ENCODE data around the gene TMPRSS11D. TPM values are rescaled to one million over a fixed set of nuclear protein-coding genes. Genes with fewer than 3 reads are reported as not detected.

Gene TMPRSS11D
- not detected for total RNA-seq
- long read RNA-seq = 0 reads

- DNase-seq (ENCODE audit: low spot score) = no peak
Observed at GRCh38 chr4:67883902-67884301, at the start of gene TMPRSS11D. TMPRSS11D (minus strand) TSS chr4:67884002; CDS start chr4:67883933, 69 bp downstream.

- no peak for DNase-seq (ENCODE audit: low spot score)
Observed at GRCh38 chr4:67933038-67933437, 49.2 kb upstream of the TMPRSS11D start.

GRCh38 chr4:67931256-67931655, 47.5 kb upstream of the TMPRSS11D start:
- DNase-seq (ENCODE audit: low spot score) = no peak

- DNase-seq (ENCODE audit: low spot score) = no peak
Observed at GRCh38 chr4:67929426-67929825, 45.6 kb upstream of the TMPRSS11D start.

- DNase-seq (ENCODE audit: low spot score) = no peak
Observed at GRCh38 chr4:67928546-67928945, 44.7 kb upstream of the TMPRSS11D start.

GRCh38 chr4:67927251-67927650, 43.4 kb upstream of the TMPRSS11D start:
- DNase-seq (ENCODE audit: low spot score) = no peak

GRCh38 chr4:67926485-67926884, 42.7 kb upstream of the TMPRSS11D start:
- DNase-seq (ENCODE audit: low spot score) = no peak

- no peak for DNase-seq (ENCODE audit: low spot score)
Observed at GRCh38 chr4:67922697-67923096, 38.9 kb upstream of the TMPRSS11D start.

- no peak for DNase-seq (ENCODE audit: low spot score)
Observed at GRCh38 chr4:67918428-67918827, 34.6 kb upstream of the TMPRSS11D start.

GRCh38 chr4:67915400-67915966, 31.7 kb upstream of the TMPRSS11D start:
- no peak for DNase-seq (ENCODE audit: low spot score)

- DNase-seq (ENCODE audit: low spot score) = no peak
Observed at GRCh38 chr4:67912080-67912479, 28.3 kb upstream of the TMPRSS11D start.

GRCh38 chr4:67911638-67912037, 27.8 kb upstream of the TMPRSS11D start:
- no peak for DNase-seq (ENCODE audit: low spot score)

GRCh38 chr4:67911141-67911540, 27.3 kb upstream of the TMPRSS11D start:
- DNase-seq (ENCODE audit: low spot score) = no peak

- no peak for DNase-seq (ENCODE audit: low spot score)
Observed at GRCh38 chr4:67910585-67910905, 26.7 kb upstream of the TMPRSS11D start.

- DNase-seq (ENCODE audit: low spot score) = no peak
Observed at GRCh38 chr4:67909905-67910584, 26.2 kb upstream of the TMPRSS11D start.

GRCh38 chr4:67907650-67908049, 23.8 kb upstream of the TMPRSS11D start:
- DNase-seq (ENCODE audit: low spot score) = no peak

GRCh38 chr4:67899096-67899495, 15.3 kb upstream of the TMPRSS11D start:
- no peak for DNase-seq (ENCODE audit: low spot score)

- no peak for DNase-seq (ENCODE audit: low spot score)
Observed at GRCh38 chr4:67897686-67898085, 13.9 kb upstream of the TMPRSS11D start.

GRCh38 chr4:67896421-67897065, 12.7 kb upstream of the TMPRSS11D start:
- no peak for DNase-seq (ENCODE audit: low spot score)

GRCh38 chr4:67894659-67895058, 10.9 kb upstream of the TMPRSS11D start:
- no peak for DNase-seq (ENCODE audit: low spot score)

- no peak for DNase-seq (ENCODE audit: low spot score)
Observed at GRCh38 chr4:67892905-67893304, 9.1 kb upstream of the TMPRSS11D start.

GRCh38 chr4:67892253-67892652, 8.5 kb upstream of the TMPRSS11D start:
- no peak for DNase-seq (ENCODE audit: low spot score)

- DNase-seq (ENCODE audit: low spot score) = no peak
Observed at GRCh38 chr4:67891645-67892044, 7.8 kb upstream of the TMPRSS11D start.
